ENCODE measurements around the gene KRT80. TPM values are rescaled to one million over a fixed set of nuclear protein-coding genes. Genes with fewer than 3 reads are reported as not detected.

KRT80 gene
- total RNA-seq, 1 donor from 2014 or later = not detected

Other genes starting within 250 kb of the KRT80 start
- gene ACVR1B, start 240.3 kb downstream of the KRT80 start, total RNA-seq = 30.5 and 34.3 TPM in 2 replicates
- 23.2 and 24.2 TPM in 2 replicates for gene TAMALIN, start 185.1 kb downstream of the KRT80 start, total RNA-seq
- 51.0 and 52.8 TPM in 2 replicates for gene NR4A1, start 140.6 kb downstream of the KRT80 start, total RNA-seq
- gene ATG101, start 122.0 kb downstream of the KRT80 start, total RNA-seq = 32.1 and 34.3 TPM in 2 replicates
- not detected in 2 replicates for gene SMIM41, start 112.3 kb downstream of the KRT80 start, total RNA-seq
- not detected in 2 replicates for gene KRT7, start 41.2 kb upstream of the KRT80 start, total RNA-seq
- gene KRT86, start 82.6 kb upstream of the KRT80 start, total RNA-seq = not detected in 2 replicates
- gene KRT81, start 99.5 kb upstream of the KRT80 start, total RNA-seq = not detected in 2 replicates
- not detected in 2 replicates for gene KRT83, start 129.4 kb upstream of the KRT80 start, total RNA-seq
- gene KRT85, start 175.5 kb upstream of the KRT80 start, total RNA-seq = not detected in 2 replicates
- not detected in 2 replicates for gene KRT84, start 193.6 kb upstream of the KRT80 start, total RNA-seq
- not detected in 2 replicates for gene KRT82, start 214.3 kb upstream of the KRT80 start, total RNA-seq
- gene KRT75, start 242.4 kb upstream of the KRT80 start, total RNA-seq = not detected in 2 replicates

Measured in neural crest cell (in vitro differentiated cells).